A549 (cell line): ENCODE measurements around the gene PCNX2. TPM values are rescaled to one million over a fixed set of nuclear protein-coding genes. Genes with fewer than 3 reads are reported as not detected.

Experiments
- ATAC-seq, 2 experiments: fragments of 200-7000 bp in 1 of 2; fragments of >200 bp in 1 of 2; cut with Nextera tagmentation in 1 of 2; cut with Tn5 transposase in 1 of 2; 3 replicates each; pipeline versions ENCODE4 v1.8.0 to v1.9.1; 2018 to 2020; ENCODE audit warnings: mild to moderate bottlenecking in 1 of 2, moderate library complexity in 1 of 2
- CTCF ChIA-PET: fragments of 300-600 bp; sonication (Branson Sonifier 250); formaldehyde crosslinking; extraction: SDS; loops from one replicate; lab custom pipeline; 2021; ENCODE audit warnings: antibody characterized with exemption, inconsistent platforms; lab: Yijun Ruan, JAX
- POLR2A ChIA-PET: fragments of 350-600 bp; formaldehyde crosslinking; extraction: SDS; loops from one replicate; lab custom pipeline; 2021; ENCODE audit warnings: antibody characterized with exemption, inconsistent platforms; lab: Yijun Ruan, JAX
- DNase-seq, 2 experiments: peaks; one replicate each; pipeline versions ENCODE4 v3.0.0 to v3.0.0-alpha.2; 2011 to 2016; ENCODE audit warnings: low read depth in 1 of 2, low spot score in 1 of 2
- FAIRE-seq: peaks from 2 replicates; lab custom pipeline; 2011; peaks lifted over from hg19 to GRCh38; lab: Jason Lieb, UNC
- H3K27ac ChIP-seq, 2 experiments: fragments of >200 bp; sonication (Bioruptor Twin); formaldehyde crosslinking; 3 replicates each; pipeline ENCODE4 v1.5.1; 2016 to 2017
- H3K4me1 ChIP-seq: fragments of >200 bp; sonication (Bioruptor Twin); formaldehyde crosslinking; 3 replicates; pipeline ENCODE4 v1.6.1; 2016
- H3K4me2 ChIP-seq: fragments of >200 bp; sonication (Bioruptor Twin); formaldehyde crosslinking; 3 replicates; pipeline ENCODE4 v1.6.1; 2016
- H3K4me3 ChIP-seq: fragments of >200 bp; sonication (Bioruptor Twin); formaldehyde crosslinking; 3 replicates; pipeline ENCODE4 v1.5.1; 2016
- H3K9me3 ChIP-seq: fragments of >200 bp; sonication (Bioruptor Twin); formaldehyde crosslinking; 3 replicates; pipeline ENCODE4 v1.6.1; 2016
- BHLHE40 ChIP-seq: IDR thresholded peaks from 2 replicates; pipeline ENCODE4 v1.6.1; 2012; ENCODE audit warnings: low read depth, low read length, inconsistent platforms
- EHF ChIP-seq: fragments of 250-450 bp; sonication (Bioruptor Pico); IDR thresholded peaks from 2 replicates; pipeline ENCODE4 v1.5.0; 2020; ENCODE audit warnings: mild to moderate bottlenecking
- EP300 ChIP-seq, 2 experiments: fragments of >200 bp; sonication (Bioruptor Twin); formaldehyde crosslinking; IDR thresholded peaks; 2 replicates in 1 of 2; 3 replicates in 1 of 2; pipeline ENCODE4 v1.6.1; 2016 to 2017
- ESRRA ChIP-seq: fragments of 150-350 bp; IDR thresholded peaks from 2 replicates; pipeline ENCODE4 v1.6.1; 2014; ENCODE audit warnings: mild to moderate bottlenecking, low read length, borderline replicate concordance
- FOSB ChIP-seq: fragments of 250-450 bp; sonication (Bioruptor Pico); IDR thresholded peaks from 2 replicates; pipeline ENCODE4 v1.5.0; 2020; ENCODE audit warnings: mild to moderate bottlenecking, moderate library complexity
- HDAC2 ChIP-seq: fragments of 200-600 bp; sonication (generic); IDR thresholded peaks from 2 replicates; pipeline ENCODE4 v1.6.1; 2016
- HOXB13 ChIP-seq: fragments of 250-450 bp; sonication (Bioruptor Pico); IDR thresholded peaks from 2 replicates; pipeline ENCODE4 v1.5.0; 2020; ENCODE audit warnings: low read depth, mild to moderate bottlenecking, moderate library complexity
- KDM1A ChIP-seq: fragments of 200-600 bp; sonication (generic); IDR thresholded peaks from 2 replicates; pipeline ENCODE4 v1.6.1; 2016; ENCODE audit warnings: low read depth, mild to moderate bottlenecking
- MAFK ChIP-seq: fragments of 450-650 bp; IDR thresholded peaks from 2 replicates; pipeline ENCODE4 v1.6.1; 2014; ENCODE audit not compliant: partially characterized antibody
- PHF8 ChIP-seq: fragments of 200-600 bp; sonication (generic); IDR thresholded peaks from 2 replicates; pipeline ENCODE4 v1.6.1; 2016; ENCODE audit warnings: low read depth, mild to moderate bottlenecking, antibody characterized with exemption, moderate library complexity, borderline replicate concordance
- RARB ChIP-seq: fragments of 250-450 bp; sonication (Bioruptor Pico); IDR thresholded peaks from 2 replicates; pipeline ENCODE4 v1.8.0; 2021; ENCODE audit warnings: mild to moderate bottlenecking, moderate library complexity
- RFX5 ChIP-seq: fragments of 450-650 bp; IDR thresholded peaks from 2 replicates; pipeline ENCODE4 v1.7.1; 2014; ENCODE audit warnings: antibody characterized with exemption, mild to moderate bottlenecking, moderate library complexity
- TFCP2L1 ChIP-seq: fragments of 250-450 bp; sonication (Bioruptor Pico); IDR thresholded peaks from 2 replicates; pipeline ENCODE4 v1.5.0; 2021; ENCODE audit warnings: mild to moderate bottlenecking
- TP53 ChIP-seq: fragments of 250-450 bp; sonication (Bioruptor Pico); IDR thresholded peaks from 2 replicates; pipeline ENCODE4 v1.5.0; 2021; ENCODE audit warnings: mild to moderate bottlenecking, moderate library complexity
- ZNF302 ChIP-seq: fragments of 250-450 bp; sonication (Bioruptor Pico); IDR thresholded peaks from 2 replicates; pipeline ENCODE4 v1.9.0; 2021; ENCODE audit warnings: inconsistent platforms, mild to moderate bottlenecking, moderate library complexity
- WGBS: methylation state at CpG from one replicate; pipeline ENCODE4 v1.1.6; 2017; ENCODE audit errors: missing lambda C conversion rate; 5-methylcytosine and 5-hydroxymethylcytosine counted together
- polyA plus RNA-seq, 4 experiments: library from polyadenylated mRNA; depleted of rRNA in 3 of 4; stranded (reverse); fragments of >200 nt; fragmentation: RNase III in 1 of 4; extraction: RNeasy Plus Mini Kit Qiagen cat#74134 plus additional on column Dnase treatment in 1 of 4; gene quantifications; 2 replicates in 3 of 4; 3 replicates in 1 of 4; pipeline ENCODE4 v1.2.3, GENCODE V29; 2011 to 2017
- TF ChIP-seq, protein P1 (sequence below): fragments of >200 bp; sonication (Bioruptor Twin); formaldehyde crosslinking; IDR thresholded peaks from 3 replicates; pipeline ENCODE4 v1.5.1; 2016
- TF ChIP-seq, protein P2 (sequence below): fragments of >200 bp; sonication (Bioruptor Twin); formaldehyde crosslinking; IDR thresholded peaks from 2 replicates; pipeline ENCODE4 v1.6.1; 2016

The PCNX2 gene
- polyA plus RNA-seq, 2 of the 4 experiments (the other 2 are of a cell fraction): 8.8 to 27.2 TPM

DNA sequence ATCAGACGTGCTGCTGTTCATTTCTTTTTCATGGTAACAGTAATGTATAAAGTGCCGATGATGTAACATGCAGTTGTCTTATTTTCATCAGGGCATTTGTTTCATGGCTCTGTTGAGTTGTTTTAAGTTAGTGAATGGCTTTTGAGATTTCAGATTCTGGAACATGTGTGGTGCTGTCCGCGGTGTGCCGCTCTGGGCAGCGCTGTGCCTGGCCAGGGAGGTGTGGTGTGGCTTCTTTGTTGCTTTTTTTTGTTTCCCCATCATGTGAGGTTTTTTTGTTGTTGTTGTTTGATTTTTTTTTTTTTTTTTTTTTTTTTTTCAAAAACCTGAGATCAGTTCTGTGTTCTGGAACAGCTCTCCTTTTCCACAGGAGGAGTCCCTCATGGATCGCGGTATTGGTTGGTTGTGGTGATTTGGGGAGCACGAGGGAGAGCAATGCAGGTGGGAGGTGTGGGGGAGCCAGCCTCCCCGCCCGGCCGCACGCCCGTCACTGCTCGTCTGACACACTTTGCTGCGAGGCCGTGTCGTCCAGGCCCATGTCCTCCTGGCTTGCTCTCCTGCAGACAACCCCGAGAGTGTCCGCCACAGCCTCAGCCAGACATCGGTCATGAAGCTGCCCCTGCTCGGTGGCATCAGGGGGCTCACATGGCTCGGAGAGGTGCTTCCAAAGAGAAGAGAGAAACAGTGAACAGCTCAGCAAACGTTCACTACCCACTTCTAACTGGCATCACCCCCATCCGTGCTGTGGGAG lies 311.5 kb downstream of the PCNX2 start:
- FAIRE-seq: no peak
- no peak overlapping the region for H3K4me2 ChIP-seq
- WGBS: 88% methylated on average over 18 of the region's 25 CpGs

DNA sequence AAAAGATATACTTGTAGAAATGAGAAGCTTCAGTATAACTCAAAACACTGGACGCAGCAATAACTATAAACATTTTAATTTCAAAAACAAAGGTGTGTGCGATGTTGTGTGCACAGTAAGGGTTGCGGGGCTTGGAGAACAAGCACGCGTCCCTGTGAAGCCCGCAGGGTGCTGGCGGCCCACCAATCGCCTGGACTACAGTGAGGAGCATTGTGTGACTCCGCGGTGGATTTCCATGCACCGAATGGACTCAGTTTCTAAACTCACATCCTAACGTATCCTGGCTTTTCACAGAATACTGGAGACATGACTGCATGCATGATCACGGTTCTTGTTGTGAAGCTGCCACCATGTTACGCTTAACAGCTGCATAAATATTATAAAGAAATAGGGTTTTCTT lies 312.1 kb downstream of the PCNX2 start:
- 0 out of 6 replicates have a peak overlapping the region, but pooled peaks of 1 of the 2 experiments have one; percentile 2 for H3K27ac ChIP-seq
- FAIRE-seq: no peak
- 95% methylated on average over 14 of the region's 14 CpGs for WGBS
- TF ChIP-seq PHF8: no peak
- TF ChIP-seq ZNF302 (CRISPR knock-in tag): no peak
- no peak for TF ChIP-seq HDAC2
- TF ChIP-seq, protein P1, sequence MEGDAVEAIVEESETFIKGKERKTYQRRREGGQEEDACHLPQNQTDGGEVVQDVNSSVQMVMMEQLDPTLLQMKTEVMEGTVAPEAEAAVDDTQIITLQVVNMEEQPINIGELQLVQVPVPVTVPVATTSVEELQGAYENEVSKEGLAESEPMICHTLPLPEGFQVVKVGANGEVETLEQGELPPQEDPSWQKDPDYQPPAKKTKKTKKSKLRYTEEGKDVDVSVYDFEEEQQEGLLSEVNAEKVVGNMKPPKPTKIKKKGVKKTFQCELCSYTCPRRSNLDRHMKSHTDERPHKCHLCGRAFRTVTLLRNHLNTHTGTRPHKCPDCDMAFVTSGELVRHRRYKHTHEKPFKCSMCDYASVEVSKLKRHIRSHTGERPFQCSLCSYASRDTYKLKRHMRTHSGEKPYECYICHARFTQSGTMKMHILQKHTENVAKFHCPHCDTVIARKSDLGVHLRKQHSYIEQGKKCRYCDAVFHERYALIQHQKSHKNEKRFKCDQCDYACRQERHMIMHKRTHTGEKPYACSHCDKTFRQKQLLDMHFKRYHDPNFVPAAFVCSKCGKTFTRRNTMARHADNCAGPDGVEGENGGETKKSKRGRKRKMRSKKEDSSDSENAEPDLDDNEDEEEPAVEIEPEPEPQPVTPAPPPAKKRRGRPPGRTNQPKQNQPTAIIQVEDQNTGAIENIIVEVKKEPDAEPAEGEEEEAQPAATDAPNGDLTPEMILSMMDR: no peak
- no peak for TF ChIP-seq EP300 (IDR thresholded peaks at IDR 0.05)
- no peak for TF ChIP-seq FOSB (CRISPR knock-in tag)
- TF ChIP-seq RFX5: no peak
- TF ChIP-seq KDM1A: no peak
- TF ChIP-seq EHF (CRISPR knock-in tag): no peak
- TF ChIP-seq ESRRA: no peak
- ChIA-PET CTCF (no interaction called here), POLR2A (no interaction called here)
- DNase-seq: no peak
- no peaks in the 10 kb centered on the region for H3K9me3 ChIP-seq
- no peak overlapping the region for H3K4me2 ChIP-seq
- no peak for ATAC-seq
- no peak overlapping the region for H3K4me3 ChIP-seq
- peaks cover 12% of the 10 kb centered on the region; the same call in 1 of the 3 replicates for H3K4me1 ChIP-seq

More for the DNA sequence above, 311.5 kb downstream of the PCNX2 start:
- ChIA-PET CTCF (no interaction called here), POLR2A (no interaction called here)
- ATAC-seq (no peak), DNase-seq (no peak)
- no peak overlapping the region for H3K27ac ChIP-seq
- no peaks in the 10 kb centered on the region for H3K9me3 ChIP-seq
- TF ChIP-seq TFCP2L1 (CRISPR knock-in tag) (no peak), HOXB13 (CRISPR knock-in tag) (no peak), KDM1A (no peak), TP53 (CRISPR knock-in tag) (no peak)
- peaks cover 12% of the 10 kb centered on the region; the same call in 1 of the 3 replicates for H3K4me1 ChIP-seq
- H3K4me3 ChIP-seq: no peak overlapping the region

DNA sequence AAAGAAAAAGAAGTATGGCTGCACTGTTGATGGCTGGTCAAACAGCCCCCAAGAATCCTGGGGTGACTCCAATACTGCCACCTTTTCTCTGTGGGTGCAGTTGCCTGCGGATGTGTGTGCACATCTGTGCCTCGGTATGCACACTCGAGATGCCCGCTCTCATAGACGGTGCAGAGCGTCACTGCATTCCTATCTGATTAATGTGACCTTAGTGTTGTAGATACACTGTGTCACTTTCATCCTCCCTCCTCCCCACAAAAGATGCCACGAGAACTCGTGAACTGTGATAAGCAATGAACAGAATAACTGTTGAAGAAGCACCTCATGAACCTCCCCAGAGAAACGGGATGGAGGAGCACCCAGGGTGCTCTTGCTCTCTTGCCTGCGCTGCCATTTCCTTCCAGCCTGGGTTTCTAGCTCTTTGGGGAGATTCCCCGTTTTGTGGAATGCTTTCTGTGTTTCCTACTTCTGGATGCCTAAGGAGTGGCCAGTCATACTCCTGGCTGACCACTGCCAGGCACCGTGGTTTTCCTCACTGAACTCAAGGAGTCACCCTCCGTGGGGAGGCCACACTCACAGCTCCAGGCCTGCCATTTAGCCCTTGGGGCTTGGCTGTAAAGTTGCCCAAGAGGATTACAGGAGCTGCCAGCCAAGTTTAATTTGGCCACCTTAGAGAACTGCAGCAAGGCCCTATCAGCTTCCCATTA lies 313.1 kb downstream of the PCNX2 start:
- peaks cover 12% of the 10 kb centered on the region; the same call in 1 of the 3 replicates for H3K4me1 ChIP-seq
- TF ChIP-seq, protein P2, sequence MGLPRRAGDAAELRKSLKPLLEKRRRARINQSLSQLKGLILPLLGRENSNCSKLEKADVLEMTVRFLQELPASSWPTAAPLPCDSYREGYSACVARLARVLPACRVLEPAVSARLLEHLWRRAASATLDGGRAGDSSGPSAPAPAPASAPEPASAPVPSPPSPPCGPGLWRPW: no peak
- TF ChIP-seq RARB: no peak
- TF ChIP-seq MAFK: no peak
- TF ChIP-seq, protein P1: no peak
- no peak for TF ChIP-seq BHLHE40
- TF ChIP-seq, all 56 proteins: peak for 0
- FAIRE-seq (no peak), DNase-seq (peak in 1 of 2 experiments; percentile 25), ATAC-seq (peak; percentile 45 to 52; a peak in 4 of 6 replicates)
- Histone ChIP-seq H3K4me3 (no peak overlapping the region), H3K4me2 (no peak overlapping the region), H3K9me3 (no peaks in the 10 kb centered on the region), H3K27ac (peak overlapping the region in 1 of 2 experiments; percentile 67; a peak in 3 of 6 replicates)
- ChIA-PET POLR2A (no interaction called here), CTCF (interaction anchor here (1.0 to 1.2 kb wide), 3 partner anchors 29 to 353 kb away, joined by 3 read pairs; partner anchors contain the start of gene SIPA1L2)
- 77% methylated on average over 13 of the region's 13 CpGs for WGBS
